ENCODE results near the gene FTSJ1. TPM values are rescaled to one million over a fixed set of nuclear protein-coding genes. Genes with fewer than 3 reads are reported as not detected.
"Not testable (repeated sequence)": the region's sequence is repeated elsewhere in the genome, so short reads cannot be mapped to it uniquely, and the experiment has no call there.

The FTSJ1 gene
- polyA plus RNA-seq, 3 donors, result 36.6 to 44.3 (median 40.4) TPM

DNA sequence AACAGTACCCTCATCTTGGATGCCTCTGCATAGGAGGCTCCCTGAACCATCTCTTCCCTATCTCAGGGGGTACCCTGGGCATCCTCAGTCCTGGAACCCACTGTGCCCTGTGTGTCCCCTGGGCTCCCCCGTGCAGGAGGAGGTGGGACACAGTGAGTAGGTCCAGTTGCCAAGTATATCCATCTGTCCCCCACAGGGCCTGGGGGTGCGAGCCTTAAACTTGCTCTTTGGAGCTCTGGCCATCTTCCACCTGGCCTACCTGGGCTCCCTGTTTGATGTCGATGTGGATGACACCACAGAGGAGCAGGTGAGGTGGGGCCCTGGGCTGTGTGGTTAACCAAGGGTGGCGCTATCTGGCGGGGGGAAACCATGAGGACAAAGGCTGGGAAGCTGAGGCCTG is 41.0 kb downstream of the FTSJ1 start:
- H3K4me3 ChIP-seq (replicated peaks in 1 of 3; ENCODE audit: low read depth in 2 of 3, low read length in 3 of 3), result no peak overlapping the region
- 70% methylated on average over 2 of the region's 5 CpGs for WGBS (ENCODE audit: insufficient coverage)
- Mint-ChIP-seq H3K4me3 (no peak overlapping the region), H3K27me3 (ENCODE audit: low read depth in 3 of 3) (peaks cover 0 to 3% (median 0%) of the 10 kb centered on the region in 3 donors), H3K9me3 (peaks cover 0 to 9% (median 0%) of the 10 kb centered on the region in 7 donors), H3K4me1 (peaks cover 9% of the 10 kb centered on the region), H3K27ac (no peak overlapping the region), H3K36me3 (peaks cover 12 to 21% of the 10 kb centered on the region in 2 donors)
- no peaks in the 10 kb centered on the region for H3K27me3 ChIP-seq (ENCODE audit: control insufficient read depth in 2 of 2, insufficient read depth in 2 of 2, low read length in 2 of 2)
- H3K4me2 ChIP-seq (replicated peaks; ENCODE audit: extremely low read depth, low read length, poor library complexity, severe bottlenecking), result no peak overlapping the region
- H3K36me3 ChIP-seq (replicated peaks in 1 of 2; ENCODE audit: control insufficient read depth in 1 of 2, insufficient read depth in 2 of 2, low read length in 2 of 2), result no peaks in the 10 kb centered on the region
- no peaks in the 10 kb centered on the region for H3K9me3 ChIP-seq (replicated peaks in 1 of 2; ENCODE audit: control insufficient read depth in 1 of 2, insufficient read depth in 1 of 2, low read length in 2 of 2)
- H2AFZ ChIP-seq (ENCODE audit: insufficient read depth, low read depth, low read length, poor library complexity, severe bottlenecking), result no peak overlapping the region
- H3K27ac ChIP-seq (ENCODE audit: low read depth in 1 of 2, low read length in 2 of 2), result no peak overlapping the region
- no peak for TF ChIP-seq CTCF (IDR thresholded peaks at IDR 0.05)
- no peak for DNase-seq
- peaks cover 2% of the 10 kb centered on the region for H3K79me2 ChIP-seq (ENCODE audit: insufficient read depth, low read length)
- H4K20me1 ChIP-seq (ENCODE audit: insufficient read depth, low read length), result no peaks in the 10 kb centered on the region
- H3K4me1 ChIP-seq (ENCODE audit: control insufficient read depth in 1 of 2, insufficient read depth in 2 of 2, low read length in 2 of 2), result peaks cover 3 to 6% of the 10 kb centered on the region in 2 donors
- intact Hi-C loops (cut with micrococcal nuclease), result no loop called here
- H3K9ac ChIP-seq (ENCODE audit: insufficient read depth, low read length, poor library complexity, severe bottlenecking), result no peak overlapping the region

GRCh38 chrX:48519481-48519880 is 43.5 kb downstream of the FTSJ1 start:
- H3K4me3 ChIP-seq (replicated peaks in 1 of 3; ENCODE audit: low read depth in 2 of 3, low read length in 3 of 3); H3K27me3 ChIP-seq (ENCODE audit: control insufficient read depth in 2 of 2, insufficient read depth in 2 of 2, low read length in 2 of 2); H4K20me1 ChIP-seq (ENCODE audit: insufficient read depth, low read length); H3K9me3 ChIP-seq (replicated peaks in 1 of 2; ENCODE audit: control insufficient read depth in 1 of 2, insufficient read depth in 1 of 2, low read length in 2 of 2); H3K9ac ChIP-seq (ENCODE audit: insufficient read depth, low read length, poor library complexity, severe bottlenecking); H3K27me3 Mint-ChIP-seq (ENCODE audit: low read depth in 3 of 3); H3K4me3 Mint-ChIP-seq; H2AFZ ChIP-seq (ENCODE audit: insufficient read depth, low read depth, low read length, poor library complexity, severe bottlenecking); H3K4me2 ChIP-seq (replicated peaks; ENCODE audit: extremely low read depth, low read length, poor library complexity, severe bottlenecking); DNase-seq; H3K27ac ChIP-seq (ENCODE audit: low read depth in 1 of 2, low read length in 2 of 2); H3K36me3 ChIP-seq (replicated peaks in 1 of 2; ENCODE audit: control insufficient read depth in 1 of 2, insufficient read depth in 2 of 2, low read length in 2 of 2); intact Hi-C loops (cut with micrococcal nuclease): not testable (repeated sequence)
- peak overlapping the region in 3 of 7 donors; percentile 40 to 65 (median 41) for H3K27ac Mint-ChIP-seq
- H3K4me1 Mint-ChIP-seq, result peaks cover 20% of the 10 kb centered on the region
- WGBS (ENCODE audit: insufficient coverage), result no CpG with 5 or more reads among the region's 4 CpGs
- peaks cover 10 to 17% of the 10 kb centered on the region in 2 donors for H3K36me3 Mint-ChIP-seq
- Histone ChIP-seq H3K79me2 (ENCODE audit: insufficient read depth, low read length) (peaks cover 15% of the 10 kb centered on the region), H3K4me1 (ENCODE audit: control insufficient read depth in 1 of 2, insufficient read depth in 2 of 2, low read length in 2 of 2) (peaks cover 13 to 22% of the 10 kb centered on the region in 2 donors)
- H3K9me3 Mint-ChIP-seq, result peaks cover 0 to 13% (median 2%) of the 10 kb centered on the region in 7 donors

Data from CD14-positive monocyte (primary cell).